ENCODE results near the gene FAM219A. TPM values are rescaled to one million over a fixed set of nuclear protein-coding genes. Genes with fewer than 3 reads are reported as not detected.

FAM219A gene
- total RNA-seq, 1 experiment from 2014 or later = 38.6 TPM

GRCh38 chr9:34446951-34447350 is 11.4 kb downstream of the FAM219A start:
- H3K36me3 ChIP-seq (ENCODE audit: control insufficient read depth, insufficient read depth, low read length) = no peaks in the 10 kb centered on the region
- DNase-seq (ENCODE audit: low read depth, low spot score) = no peak
- no peak overlapping the region for H3K27ac ChIP-seq (ENCODE audit: low read length)
- no peaks in the 10 kb centered on the region for H3K27me3 ChIP-seq (ENCODE audit: control insufficient read depth, insufficient read depth, low read length)
- TF ChIP-seq CTCF (IDR thresholded peaks at IDR 0.05) (no peak), REST (IDR thresholded peaks at IDR 0.05; ENCODE audit: insufficient read depth in 1 of 2, low read depth in 2 of 2, low read length in 1 of 2) (no peak), POLR2AphosphoS5 (IDR thresholded peaks at IDR 0.05; ENCODE audit: low read depth, low read length) (no peak), SIN3A (IDR thresholded peaks at IDR 0.05; ENCODE audit: borderline replicate concordance, insufficient read depth, low read depth, low read length) (no peak), TCF7L2 (IDR thresholded peaks at IDR 0.05; ENCODE audit: low read depth, low read length) (no peak)
- CTCF ChIA-PET = no interaction called here
- POLR2A ChIA-PET = no interaction called here
- in situ Hi-C loops (cut with HindIII; ENCODE audit: low pct_unique_long_range_greater_than_20kb, low sequenced_read_pairs) = no loop called here
- ATAC-seq = no peak
- intact Hi-C loops (cut with micrococcal nuclease; ENCODE audit: unreplicated experiment) = no loop called here
- no peaks in the 10 kb centered on the region for H3K4me1 ChIP-seq (ENCODE audit: control insufficient read depth, insufficient read depth, low read length)
- H3K4me3 ChIP-seq (ENCODE audit: low read depth in 2 of 2, low read length in 2 of 2) = no peak overlapping the region
- no peaks in the 10 kb centered on the region for H3K9me3 ChIP-seq (ENCODE audit: control insufficient read depth, insufficient read depth, low read depth, low read length)
- no TSS peak for BruUV-seq (replicated peaks)

- intact Hi-C loops (cut with micrococcal nuclease; ENCODE audit: unreplicated experiment) = no loop called here
- CTCF ChIA-PET = no interaction called here
- no peak overlapping the region for H3K4me3 ChIP-seq (ENCODE audit: low read depth in 2 of 2, low read length in 2 of 2)
- H3K27me3 ChIP-seq (ENCODE audit: control insufficient read depth, insufficient read depth, low read length) = no peaks in the 10 kb centered on the region
- no TSS peak for BruUV-seq (replicated peaks)
- POLR2A ChIA-PET = no interaction called here
- no peak for ATAC-seq
- in situ Hi-C loops (cut with HindIII; ENCODE audit: low pct_unique_long_range_greater_than_20kb, low sequenced_read_pairs) = no loop called here
- no peaks in the 10 kb centered on the region for H3K36me3 ChIP-seq (ENCODE audit: control insufficient read depth, insufficient read depth, low read length)
- no peak for DNase-seq (ENCODE audit: low read depth, low spot score)
- no peaks in the 10 kb centered on the region for H3K9me3 ChIP-seq (ENCODE audit: control insufficient read depth, insufficient read depth, low read depth, low read length)
- TF ChIP-seq POLR2AphosphoS5 (IDR thresholded peaks at IDR 0.05; ENCODE audit: low read depth, low read length) (no peak), REST (IDR thresholded peaks at IDR 0.05; ENCODE audit: insufficient read depth in 1 of 2, low read depth in 2 of 2, low read length in 1 of 2) (no peak), TCF7L2 (IDR thresholded peaks at IDR 0.05; ENCODE audit: low read depth, low read length) (no peak), SIN3A (IDR thresholded peaks at IDR 0.05; ENCODE audit: borderline replicate concordance, insufficient read depth, low read depth, low read length) (no peak), CTCF (IDR thresholded peaks at IDR 0.05) (no peak)
- no peak overlapping the region for H3K27ac ChIP-seq (ENCODE audit: low read length)
- no peaks in the 10 kb centered on the region for H3K4me1 ChIP-seq (ENCODE audit: control insufficient read depth, insufficient read depth, low read length)
Measured at GRCh38 chr9:34446468-34446891, 11.9 kb downstream of the FAM219A start.
